Raji (cell line): ENCODE results near the gene ERCC1.

Source experiments
- POLR2A ChIP-seq: IDR thresholded peaks from 2 replicates; pipeline ENCODE4 v1.6.1; 2011; ENCODE audit warnings: low read depth, low read length, control low read depth; ENCODE audit not compliant: insufficient read depth

ERCC1 gene

GRCh38 chr19:45402298-45403061, 21.2 kb downstream of the ERCC1 start:
- TF ChIP-seq POLR2A: no peak

- no peak for TF ChIP-seq POLR2A
Observed at GRCh38 chr19:45401815-45402214, 21.9 kb downstream of the ERCC1 start.

DNA sequence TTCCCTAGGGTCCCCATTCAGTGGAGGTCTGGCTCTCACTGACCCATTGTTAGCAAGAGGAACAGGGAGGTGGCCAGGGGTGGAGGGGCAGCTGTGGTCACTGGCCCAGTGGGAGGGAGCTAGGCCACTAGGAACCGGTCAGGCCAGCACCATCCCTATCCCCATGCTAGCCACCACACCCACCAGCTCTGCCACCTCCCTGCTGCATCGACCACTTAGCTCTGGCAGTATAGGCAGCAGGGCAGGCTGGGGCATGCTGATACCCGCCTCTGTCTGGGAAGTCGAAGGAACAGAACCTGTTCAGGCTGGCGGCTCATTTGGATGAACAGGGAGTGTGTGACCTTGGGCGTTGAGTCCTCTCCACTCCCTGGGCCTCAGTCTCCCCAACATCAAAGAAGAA, 23.5 kb downstream of the ERCC1 start:
- TF ChIP-seq POLR2A: no peak

- no peak for TF ChIP-seq POLR2A
Observed at GRCh38 chr19:45395821-45396617, 27.7 kb downstream of the ERCC1 start.

DNA sequence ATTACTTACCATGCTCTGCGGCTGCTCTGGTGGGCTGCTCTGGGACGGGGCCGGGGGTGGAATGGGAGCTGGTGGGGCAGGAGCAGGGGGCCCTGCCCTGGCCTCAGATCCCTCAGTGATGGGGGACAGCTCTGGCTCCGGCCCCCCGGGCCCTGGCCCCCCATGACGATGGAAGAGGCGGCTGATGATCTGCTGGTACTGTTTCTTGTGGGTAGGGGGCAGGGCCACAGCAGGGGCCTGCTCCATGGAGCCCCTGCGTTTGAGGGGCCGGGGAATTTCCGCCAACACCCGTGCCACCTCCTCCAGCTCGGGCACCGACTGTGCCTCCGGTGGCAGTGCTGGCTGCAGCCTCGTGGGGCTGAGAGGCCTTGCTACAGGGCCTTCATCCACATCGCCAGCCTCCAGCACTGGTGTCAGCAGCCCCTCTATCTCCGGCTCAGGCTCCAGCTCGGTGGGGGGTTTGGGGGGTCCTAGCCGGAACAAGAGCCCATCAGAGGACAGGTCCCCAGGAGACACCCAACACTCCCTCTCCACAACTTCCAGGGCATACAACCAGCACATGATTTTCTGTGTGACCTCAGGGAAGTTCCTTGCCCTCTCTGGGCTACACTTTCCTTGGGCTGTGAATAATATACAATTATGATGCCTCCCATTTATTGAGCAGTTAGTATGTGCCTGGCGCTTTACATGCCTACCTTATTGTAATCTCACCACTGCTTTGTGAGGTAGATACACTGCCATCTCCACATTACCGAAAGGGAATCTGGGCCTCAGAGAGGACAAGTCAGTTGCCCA, 31.6 kb downstream of the ERCC1 start:
- no peak for TF ChIP-seq POLR2A

DNA sequence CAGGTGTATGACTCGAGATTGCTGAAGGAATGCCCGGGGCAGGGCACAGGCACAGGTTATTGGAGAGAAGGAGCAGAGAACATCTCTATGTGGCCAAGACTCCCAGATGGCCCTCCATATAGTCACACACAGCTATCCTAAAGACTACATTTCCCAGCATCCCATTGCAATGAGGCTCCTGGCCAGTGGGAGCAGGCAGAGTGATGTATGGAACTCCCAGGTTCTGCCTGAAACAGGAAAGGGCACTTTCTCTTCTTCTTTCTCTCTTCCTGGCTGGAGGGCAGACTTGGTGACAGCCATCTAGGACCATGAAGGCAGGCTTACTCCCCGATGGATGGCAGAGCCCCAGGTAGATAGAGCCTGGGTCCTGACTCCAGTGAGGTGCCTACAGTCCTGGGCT, 32.4 kb downstream of the ERCC1 start:
- TF ChIP-seq POLR2A: peak; percentile 29; the same call in 1 of the 2 replicates

- no peak for TF ChIP-seq POLR2A
Observed at GRCh38 chr19:45385392-45386221, 38.1 kb downstream of the ERCC1 start.

DNA sequence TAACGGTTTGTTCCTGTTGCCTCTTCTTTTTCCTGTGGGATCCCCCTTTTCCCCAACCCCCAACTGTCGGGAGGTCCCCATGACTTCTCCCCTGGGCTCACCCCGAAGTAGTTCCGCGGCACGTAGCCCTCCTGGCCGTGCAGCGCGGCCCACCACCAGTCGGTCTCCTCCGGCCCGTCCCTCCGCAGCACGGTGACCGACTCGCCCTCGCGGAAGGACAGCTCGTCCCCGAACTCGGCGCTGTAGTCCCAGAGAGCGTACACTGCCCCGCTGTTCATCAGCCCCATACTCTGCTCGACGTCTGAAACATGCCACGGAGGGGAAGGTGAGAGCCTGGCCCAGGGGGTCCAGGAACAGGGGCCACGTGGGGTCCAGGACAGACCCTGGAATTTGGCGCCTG, 41.3 kb downstream of the ERCC1 start:
- no peak for TF ChIP-seq POLR2A

DNA sequence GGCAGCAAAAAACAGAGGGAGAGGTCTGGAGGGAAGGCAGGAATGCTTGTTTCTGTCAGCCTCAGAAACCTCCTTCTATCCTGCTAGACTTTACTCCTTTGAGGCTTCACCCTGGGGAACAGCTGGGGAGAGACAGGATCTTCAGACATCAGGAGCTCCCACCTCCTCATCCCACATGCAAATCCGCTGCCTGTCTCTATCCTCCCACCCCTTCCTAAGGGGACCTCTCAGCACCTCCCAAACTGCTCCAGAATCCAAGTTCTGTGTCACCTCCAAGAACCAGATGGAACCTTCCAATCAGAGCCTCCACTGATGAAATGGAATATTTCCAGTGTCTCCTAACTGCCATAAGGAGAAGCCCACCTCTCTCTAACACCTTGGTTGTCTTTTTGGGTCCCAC, 43.6 kb downstream of the ERCC1 start:
- TF ChIP-seq POLR2A: no peak

DNA sequence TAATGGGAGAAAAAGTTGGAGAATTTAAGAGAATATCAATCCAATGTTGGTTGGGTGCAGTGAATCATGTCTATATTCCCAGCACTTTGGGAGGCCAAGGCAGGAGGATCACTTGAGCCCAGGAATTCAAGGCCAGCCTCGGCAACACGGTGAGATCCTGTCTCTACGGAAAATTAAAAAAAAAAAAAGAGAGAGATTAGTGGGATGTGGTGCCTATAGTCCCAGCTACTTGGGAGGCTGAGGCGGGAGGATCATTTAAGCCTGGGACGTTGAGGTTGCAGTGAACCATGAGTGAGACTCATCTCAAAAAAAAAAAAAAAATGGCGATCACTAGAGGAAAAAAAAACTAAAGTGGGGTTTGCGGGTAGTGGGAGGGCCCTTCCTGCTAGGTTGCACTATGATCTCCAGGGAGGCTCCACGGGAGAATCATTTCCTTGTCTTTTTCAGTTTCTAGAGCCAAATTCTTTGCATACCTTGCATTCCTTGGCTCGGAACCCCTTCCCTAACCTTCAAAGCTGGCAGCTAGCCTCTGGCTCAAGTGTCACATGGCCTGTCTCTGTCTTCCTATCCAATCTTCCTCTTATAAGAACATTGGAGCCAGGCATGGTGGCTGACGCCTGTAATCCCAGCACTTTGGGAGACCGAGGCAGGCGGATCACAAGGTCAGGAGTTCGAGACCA, 47.5 kb downstream of the ERCC1 start:
- no peak for TF ChIP-seq POLR2A

GRCh38 chr19:45370410-45371204, 53.1 kb downstream of the ERCC1 start, which contains the start of gene ERCC2:
Gene ERCC2 (minus strand): TSS chr19:45370573. CDS start chr19:45370540, 33 bp downstream.
- TF ChIP-seq POLR2A: peak; percentile 71

DNA sequence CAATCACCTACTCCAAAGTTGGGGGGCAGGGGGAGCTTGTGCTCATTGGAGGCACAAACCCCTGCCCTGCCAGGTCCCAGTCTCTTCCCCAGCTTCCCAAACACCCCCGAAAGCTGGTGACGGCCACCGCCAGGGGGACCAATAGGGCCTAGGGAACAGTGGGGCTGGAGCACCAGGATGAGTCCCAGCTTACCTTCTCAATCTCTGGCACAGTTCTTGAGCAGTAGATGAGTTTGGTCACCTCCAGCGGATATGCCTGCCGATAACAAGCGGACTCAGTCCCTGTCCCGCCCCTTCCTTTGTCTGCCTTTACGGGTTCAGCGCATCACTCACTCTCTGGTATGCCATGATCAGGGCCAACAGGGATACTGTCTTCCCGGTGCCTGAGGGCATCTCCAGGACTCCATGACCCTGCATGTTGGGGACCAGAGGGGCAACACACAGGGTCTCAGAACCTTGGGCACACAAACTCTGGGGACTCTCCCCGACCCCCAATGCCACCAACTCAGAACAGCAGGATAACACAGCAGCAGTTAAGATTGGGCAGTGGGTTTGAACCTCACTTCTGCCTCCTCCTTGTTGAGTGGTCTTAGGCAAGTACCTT, 54.9 kb downstream of the ERCC1 start:
- no peak for TF ChIP-seq POLR2A

- no peak for TF ChIP-seq POLR2A
Observed at GRCh38 chr19:45368127-45368526, 55.6 kb downstream of the ERCC1 start.
